Ovary (tissue), 3 donors: ENCODE measurements around the gene FOXK2.

Experiments
- CTCF ChIP-seq, 3 donors: fragments of 450-650 bp in 2 of 3; fragments of 200-600 bp in 1 of 3; IDR thresholded peaks; one replicate each; pipeline versions ENCODE4 v1.5.1 to v1.8.0; 2016 to 2022; ENCODE audit warnings: antibody characterized with exemption in 3 of 3, mild to moderate bottlenecking in 1 of 3
- EP300 ChIP-seq: sonication (generic); formaldehyde crosslinking; IDR thresholded peaks from one replicate; pipeline ENCODE4 v1.6.1; 2017; ENCODE audit warnings: antibody characterized with exemption
- POLR2A ChIP-seq: fragments of 450-650 bp; IDR thresholded peaks from one replicate; pipeline ENCODE4 v1.6.1; 2017; ENCODE audit warnings: antibody characterized with exemption, mild to moderate bottlenecking, moderate library complexity
- donor health status: DM: no; HTN: no; CAD: no.

DNA sequence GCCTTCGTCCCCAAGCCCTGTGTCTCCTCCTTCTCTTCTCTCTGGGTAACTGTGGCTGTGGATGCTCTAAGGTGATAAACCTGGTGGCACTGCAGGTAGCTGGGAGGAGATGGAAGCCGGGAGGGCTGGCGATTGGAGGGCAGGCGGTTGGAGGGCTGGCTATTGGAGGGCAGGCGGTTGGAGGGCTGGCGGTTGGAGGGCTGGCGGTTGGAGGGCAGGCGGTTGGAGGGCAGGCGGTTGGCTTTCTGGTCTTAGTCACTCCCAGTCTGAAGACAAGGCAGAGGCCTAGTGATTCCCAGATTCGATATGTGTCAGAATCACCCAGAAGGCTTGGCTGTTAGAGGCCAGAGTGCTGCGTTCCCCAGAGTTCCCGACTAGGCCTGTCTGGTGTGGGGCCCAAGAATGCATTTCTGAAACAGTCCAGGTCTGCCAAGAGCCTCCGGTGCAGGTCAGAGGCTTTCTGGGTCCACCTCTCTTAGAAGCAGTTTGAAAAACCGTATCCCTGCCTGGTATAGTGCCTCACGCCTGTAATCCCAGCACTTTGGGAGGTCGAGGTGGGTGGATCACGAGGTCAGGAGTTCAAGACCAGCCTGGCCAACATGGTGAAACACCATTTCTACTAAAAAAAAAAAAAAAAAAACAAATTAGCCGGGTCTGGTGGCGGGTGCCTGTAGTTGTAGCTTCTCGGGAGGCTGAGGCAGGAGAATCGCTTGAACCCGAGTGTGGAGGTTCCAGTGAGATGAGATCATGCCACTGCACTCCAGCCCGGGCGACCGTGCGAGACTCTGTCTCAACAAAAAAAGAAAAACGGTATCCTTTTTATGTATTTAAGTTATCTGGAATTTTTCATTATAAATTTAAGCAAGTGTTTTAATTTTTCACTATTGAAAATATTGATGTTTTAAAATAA lies 69.0 kb downstream of the FOXK2 start:
- TF ChIP-seq CTCF (IDR thresholded peaks at IDR 0.05) (no peak), POLR2A (no peak), EP300 (no peak)
